Neuronal stem cell (in vitro differentiated cells): ENCODE results near the gene MFAP5. TPM values are rescaled to one million over a fixed set of nuclear protein-coding genes. Genes with fewer than 3 reads are reported as not detected.

Experiments used
- DNase-seq: peaks from one replicate; pipeline ENCODE4 v3.0.0-alpha.2; 2013; ENCODE audit warnings: low spot score
- H2AFZ ChIP-seq: one replicate; pipeline ENCODE4 v1.6.1; 2013; ENCODE audit warnings: mild to moderate bottlenecking, low read length, inconsistent platforms
- H2AK5ac ChIP-seq: 2 replicates; pipeline ENCODE4 v1.6.1; 2013; ENCODE audit warnings: low read depth, mild to moderate bottlenecking, inconsistent platforms, low read length, moderate library complexity, mixed read lengths
- H2BK120ac ChIP-seq: 2 replicates; pipeline ENCODE4 v1.6.1; 2013; ENCODE audit warnings: low read depth, mild to moderate bottlenecking, inconsistent platforms, low read length, moderate library complexity, mixed read lengths
- H2BK12ac ChIP-seq: one replicate; pipeline ENCODE4 v1.6.1; 2013; ENCODE audit warnings: low read length, inconsistent platforms
- H2BK15ac ChIP-seq: 2 replicates; pipeline ENCODE4 v1.6.1; 2013; ENCODE audit warnings: mild to moderate bottlenecking, low read length, inconsistent platforms, mixed read lengths
- H2BK5ac ChIP-seq: one replicate; pipeline ENCODE4 v1.6.1; 2013; ENCODE audit warnings: inconsistent platforms, mild to moderate bottlenecking, low read length, moderate library complexity
- H3K14ac ChIP-seq: one replicate; pipeline ENCODE4 v1.6.1; 2013; ENCODE audit warnings: low read length, inconsistent platforms
- H3K18ac ChIP-seq: 2 replicates; pipeline ENCODE4 v1.6.1; 2013; ENCODE audit warnings: low read length, inconsistent platforms
- H3K23ac ChIP-seq: 2 replicates; pipeline ENCODE4 v1.6.1; 2013; ENCODE audit warnings: low read depth, mild to moderate bottlenecking, mixed read lengths, low read length, inconsistent platforms; ENCODE audit not compliant: poor library complexity
- H3K27ac ChIP-seq: replicated peaks from 3 replicates; pipeline ENCODE4 v1.5.1; 2013; ENCODE audit warnings: low read length, inconsistent platforms
- H3K27me3 ChIP-seq, 3 experiments: 2 replicates each; pipeline ENCODE4 v1.6.1; 2013; ENCODE audit warnings: low read length in 3 of 3, mild to moderate bottlenecking in 2 of 3, inconsistent platforms in 1 of 3, low read depth in 1 of 3, mixed read lengths in 1 of 3, moderate library complexity in 1 of 3; ENCODE audit not compliant: control insufficient read depth in 3 of 3, insufficient read depth in 3 of 3
- H3K36me3 ChIP-seq, 2 donors: replicated peaks in 1 of 2; 2 replicates each; pipeline ENCODE4 v1.6.1; 2013; ENCODE audit warnings: low read length in 2 of 2; ENCODE audit not compliant: control insufficient read depth in 2 of 2, insufficient read depth in 2 of 2
- H3K4ac ChIP-seq: 2 replicates; pipeline ENCODE4 v1.6.1; 2013; ENCODE audit warnings: inconsistent platforms, mild to moderate bottlenecking, low read length, moderate library complexity
- H3K4me1 ChIP-seq, 2 donors: 1 replicate in 1 of 2; 2 replicates in 1 of 2; pipeline ENCODE4 v1.6.1; 2013; ENCODE audit warnings: low read length in 2 of 2, low read depth in 1 of 2; ENCODE audit not compliant: control insufficient read depth in 2 of 2, insufficient read depth in 1 of 2
- H3K4me2 ChIP-seq: one replicate; pipeline ENCODE4 v1.6.1; 2013; ENCODE audit warnings: mild to moderate bottlenecking, low read length, inconsistent platforms; ENCODE audit not compliant: insufficient read depth, poor library complexity, severe bottlenecking
- H3K4me3 ChIP-seq, 2 donors: 2 replicates each; pipeline ENCODE4 v1.5.1; 2013; ENCODE audit warnings: low read length in 2 of 2, mild to moderate bottlenecking in 2 of 2, inconsistent platforms in 1 of 2, moderate library complexity in 1 of 2
- H3K79me1 ChIP-seq: one replicate; pipeline ENCODE4 v1.6.1; 2013; ENCODE audit warnings: low read depth, mild to moderate bottlenecking, inconsistent platforms, low read length, moderate library complexity
- H3K9ac ChIP-seq: one replicate; pipeline ENCODE4 v1.6.1; 2013; ENCODE audit warnings: mild to moderate bottlenecking, low read depth, low read length, inconsistent platforms; ENCODE audit not compliant: poor library complexity
- H3K9me3 ChIP-seq, 2 donors: replicated peaks in 1 of 2; 2 replicates each; pipeline versions ENCODE3 to v1.6.1; 2013; ENCODE audit warnings: low read length in 2 of 2, mild to moderate bottlenecking in 2 of 2, inconsistent platforms in 1 of 2, low read depth in 1 of 2, mixed read lengths in 1 of 2, moderate library complexity in 1 of 2; ENCODE audit not compliant: control insufficient read depth in 2 of 2, insufficient read depth in 1 of 2
- H4K8ac ChIP-seq: one replicate; pipeline ENCODE4 v1.6.1; 2013; ENCODE audit warnings: low read depth, mild to moderate bottlenecking, inconsistent platforms, low read length, moderate library complexity
- H4K91ac ChIP-seq: one replicate; pipeline ENCODE4 v1.6.1; 2013; ENCODE audit warnings: low read length, low read depth, mild to moderate bottlenecking, inconsistent platforms; ENCODE audit not compliant: poor library complexity
- WGBS, 2 donors: extraction: QIAGEN DNeasy Blood & Tissue Kit; methylation state at CpG; one replicate each; pipeline ENCODE4 v1.1.7; 2013; ENCODE audit warnings: missing lambda C conversion rate in 2 of 2, mixed read lengths in 1 of 2; ENCODE audit not compliant: insufficient read length in 2 of 2, insufficient replicate concordance in 1 of 2; ENCODE audit errors: extremely low coverage in 2 of 2; 5-methylcytosine and 5-hydroxymethylcytosine counted together
- polyA plus RNA-seq, 2 experiments: library from polyadenylated mRNA; stranded (reverse); fragments of 200-250 nt; gene quantifications; one replicate each; pipeline ENCODE4 v1.2.3, GENCODE V29; 2013

Gene MFAP5
- polyA plus RNA-seq (2013, experiment 1 of 2): 0.75 TPM
- 0.91 TPM for polyA plus RNA-seq (2013, experiment 2 of 2)

- H3K36me3 ChIP-seq: no peaks in the 10 kb centered on the region
- H4K91ac ChIP-seq: no peak within 1 kb of the TSS
- DNase-seq: no peak
- H3K27ac ChIP-seq: no peak within 1 kb of the TSS
- no peaks in the 10 kb centered on the region for H3K9me3 ChIP-seq
- H3K14ac ChIP-seq: no peak within 1 kb of the TSS
- no peak within 1 kb of the TSS for H4K8ac ChIP-seq
- peaks cover 0 to 11% of the 10 kb centered on the region in 2 donors for H3K4me1 ChIP-seq
- H3K18ac ChIP-seq: no peak within 1 kb of the TSS
- H3K9ac ChIP-seq: no peak within 1 kb of the TSS
- H3K4me2 ChIP-seq: no peak within 1 kb of the TSS
- no peak within 1 kb of the TSS for H2BK15ac ChIP-seq
- H3K4me3 ChIP-seq: no peak within 1 kb of the TSS
- H3K27me3 ChIP-seq: peaks cover 0 to 4% (median 0%) of the 10 kb centered on the region in 3 experiments
- H2BK5ac ChIP-seq: no peak within 1 kb of the TSS
- no peak within 1 kb of the TSS for H3K23ac ChIP-seq
- no peak within 1 kb of the TSS for H3K4ac ChIP-seq
- no peak within 1 kb of the TSS for H2BK120ac ChIP-seq
- H2AFZ ChIP-seq: no peak within 1 kb of the TSS
- no CpG with 5 or more reads among the region's 6 CpGs for WGBS, 2 donors
- H2BK12ac ChIP-seq: no peak within 1 kb of the TSS
- no peaks in the 10 kb centered on the region for H3K79me1 ChIP-seq
- no peak within 1 kb of the TSS for H2AK5ac ChIP-seq
These were observed at the start of gene MFAP5 for GRCh38 chr12:8662593-8662992. TSS of gene MFAP5 (minus strand) at chr12:8662826. CDS start at chr12:8662104, 722 bp downstream.

GRCh38 chr12:8709124-8709830, 46.7 kb upstream of the MFAP5 start:
- no CpG with 5 or more reads among the region's 6 CpGs for WGBS, 2 donors

GRCh38 chr12:8702159-8702558, 39.5 kb upstream of the MFAP5 start:
- Histone ChIP-seq H3K4ac (no peak overlapping the region), H3K4me2 (no peak overlapping the region), H3K9me3 (no peaks in the 10 kb centered on the region), H3K18ac (no peak overlapping the region), H2AK5ac (no peak overlapping the region), H3K14ac (no peak overlapping the region), H2BK5ac (no peak overlapping the region), H4K8ac (no peak overlapping the region), H2BK15ac (no peak overlapping the region), H3K4me3 (no peak overlapping the region), H2AFZ (no peak overlapping the region), H3K36me3 (peaks cover 0 to 64% of the 10 kb centered on the region in 2 donors), H3K27ac (no peak overlapping the region), H3K27me3 (no peaks in the 10 kb centered on the region), H2BK12ac (no peak overlapping the region), H2BK120ac (no peak overlapping the region), H3K23ac (no peak overlapping the region), H3K9ac (no peak overlapping the region), H4K91ac (no peak overlapping the region), H3K79me1 (peaks cover 8% of the 10 kb centered on the region), H3K4me1 (peaks cover 2 to 13% of the 10 kb centered on the region in 2 donors)
- WGBS, 2 donors: no CpG with 5 or more reads among the region's 4 CpGs
- DNase-seq: no peak

More at GRCh38 chr12:8709124-8709830, 46.7 kb upstream of the MFAP5 start:
- H2BK12ac ChIP-seq: no peak overlapping the region
- no peaks in the 10 kb centered on the region for H3K9me3 ChIP-seq
- no peak overlapping the region for H2BK120ac ChIP-seq
- H3K18ac ChIP-seq: no peak overlapping the region
- no peak overlapping the region for H2AFZ ChIP-seq
- no peak overlapping the region for H3K23ac ChIP-seq
- H3K4me3 ChIP-seq: no peak overlapping the region
- no peak overlapping the region for H3K14ac ChIP-seq
- H3K36me3 ChIP-seq: peaks cover 5 to 76% of the 10 kb centered on the region in 2 donors
- no peaks in the 10 kb centered on the region for H3K4me1 ChIP-seq
- H3K27ac ChIP-seq: no peak overlapping the region
- no peaks in the 10 kb centered on the region for H3K27me3 ChIP-seq
- H2BK5ac ChIP-seq: no peak overlapping the region
- no peak overlapping the region for H3K4me2 ChIP-seq
- H4K8ac ChIP-seq: no peak overlapping the region
- H4K91ac ChIP-seq: no peak overlapping the region
- no peak overlapping the region for H3K4ac ChIP-seq
- no peak for DNase-seq
- peaks cover 10% of the 10 kb centered on the region for H3K79me1 ChIP-seq
- no peak overlapping the region for H2BK15ac ChIP-seq
- H2AK5ac ChIP-seq: no peak overlapping the region
- H3K9ac ChIP-seq: no peak overlapping the region

GRCh38 chr12:8701046-8701660, 38.5 kb upstream of the MFAP5 start:
- Histone ChIP-seq H2AK5ac (no peak overlapping the region), H2AFZ (no peak overlapping the region), H3K9ac (no peak overlapping the region), H3K27me3 (no peaks in the 10 kb centered on the region), H3K23ac (no peak overlapping the region), H2BK120ac (no peak overlapping the region), H3K27ac (no peak overlapping the region), H2BK12ac (no peak overlapping the region), H3K18ac (no peak overlapping the region), H2BK15ac (no peak overlapping the region), H3K9me3 (no peaks in the 10 kb centered on the region), H3K4ac (no peak overlapping the region), H3K14ac (no peak overlapping the region), H3K79me1 (peaks cover 6% of the 10 kb centered on the region), H3K4me1 (peaks cover 4 to 17% of the 10 kb centered on the region in 2 donors), H3K4me3 (no peak overlapping the region), H4K91ac (no peak overlapping the region), H3K4me2 (no peak overlapping the region), H2BK5ac (no peak overlapping the region), H4K8ac (no peak overlapping the region), H3K36me3 (peaks cover 0 to 57% of the 10 kb centered on the region in 2 donors)
- 100% methylated on average over 1 to 2 of the region's 6 CpGs for WGBS, 2 donors
- no peak for DNase-seq
